IMR-90 (cell line): ENCODE results near the gene UMODL1. TPM values are rescaled to one million over a fixed set of nuclear protein-coding genes. Genes with fewer than 3 reads are reported as not detected.

ENCODE experiments used
- ATAC-seq: fragments of 200-7000 bp; cut with Tn5 transposase; 2 replicates; pipeline ENCODE4 v1.9.1; 2020; ENCODE audit warnings: low read depth, mild to moderate bottlenecking, moderate library complexity
- BruUV-seq: library from RNA; stranded (reverse); fragments of 400-500 nt; replicated peaks from 2 replicates; lab custom pipeline; 2021; lab: Mats Ljungman, UMichigan
- CTCF ChIA-PET: fragments of 300-600 bp; formaldehyde crosslinking; extraction: SDS; loops from one replicate; lab custom pipeline; 2021; ENCODE audit warnings: antibody characterized with exemption; lab: Yijun Ruan, JAX
- POLR2A ChIA-PET: fragments of 300-600 bp; sonication (Branson Sonifier 250); formaldehyde crosslinking; loops from one replicate; lab custom pipeline; 2022; ENCODE audit warnings: antibody characterized with exemption; ENCODE audit not compliant: unreplicated experiment; lab: Charles Lee
- DNase-seq: peaks from one replicate; pipeline ENCODE4 v3.0.0; 2013
- H2AFZ ChIP-seq: replicated peaks from 2 replicates; pipeline ENCODE3; 2013; ENCODE audit warnings: low read length, mild to moderate bottlenecking; ENCODE audit not compliant: poor library complexity
- H2AK5ac ChIP-seq: 2 replicates; pipeline ENCODE4 v1.6.1; 2013; ENCODE audit warnings: low read depth, low read length, inconsistent platforms
- H2AK9ac ChIP-seq: replicated peaks from 2 replicates; pipeline ENCODE3; 2013; ENCODE audit warnings: mild to moderate bottlenecking, low read depth, low read length, moderate library complexity; ENCODE audit not compliant: poor library complexity
- H2BK120ac ChIP-seq: 2 replicates; pipeline ENCODE4 v1.6.1; 2013; ENCODE audit warnings: low read depth, low read length, inconsistent platforms
- H2BK15ac ChIP-seq: 3 replicates; pipeline ENCODE4 v1.6.1; 2013; ENCODE audit warnings: low read depth, low read length, inconsistent platforms
- H2BK20ac ChIP-seq: 2 replicates; pipeline ENCODE4 v1.6.1; 2013; ENCODE audit warnings: low read depth, mild to moderate bottlenecking, inconsistent platforms, low read length, moderate library complexity
- H2BK5ac ChIP-seq: 2 replicates; pipeline ENCODE4 v1.6.1; 2013; ENCODE audit warnings: mild to moderate bottlenecking, low read depth, low read length, inconsistent platforms; ENCODE audit not compliant: poor library complexity, severe bottlenecking
- H3K14ac ChIP-seq: replicated peaks from 2 replicates; pipeline ENCODE4 v1.6.1; 2013; ENCODE audit warnings: low read depth, low read length, inconsistent platforms
- H3K18ac ChIP-seq: 2 replicates; pipeline ENCODE4 v1.6.1; 2013; ENCODE audit warnings: low read depth, low read length, control low read depth
- H3K23ac ChIP-seq: 2 replicates; pipeline ENCODE4 v1.6.1; 2013; ENCODE audit warnings: low read depth, low read length, inconsistent platforms
- H3K27ac ChIP-seq: 2 replicates; pipeline ENCODE4 v1.5.1; 2013; ENCODE audit warnings: mild to moderate bottlenecking, control low read depth, low read length; ENCODE audit not compliant: insufficient read depth
- H3K27me3 ChIP-seq: 2 replicates; pipeline ENCODE4 v1.6.1; 2013; ENCODE audit warnings: low read length; ENCODE audit not compliant: control insufficient read depth, insufficient read depth
- H3K36me3 ChIP-seq: 2 replicates; pipeline ENCODE4 v1.6.1; 2013; ENCODE audit warnings: low read length, mixed read lengths; ENCODE audit not compliant: control insufficient read depth, insufficient read depth
- H3K4ac ChIP-seq: 2 replicates; pipeline ENCODE4 v1.6.1; 2013; ENCODE audit warnings: low read depth, low read length, inconsistent platforms
- H3K4me1 ChIP-seq: 2 replicates; pipeline ENCODE4 v1.6.1; 2013; ENCODE audit warnings: low read length, mixed read lengths; ENCODE audit not compliant: control insufficient read depth, insufficient read depth
- H3K4me2 ChIP-seq: 2 replicates; pipeline ENCODE4 v1.6.1; 2013; ENCODE audit warnings: low read depth, mild to moderate bottlenecking, control low read depth, low read length, moderate library complexity
- H3K4me3 ChIP-seq: 2 replicates; pipeline ENCODE4 v1.5.1; 2013; ENCODE audit warnings: low read depth, mild to moderate bottlenecking, control low read depth, low read length, moderate library complexity; ENCODE audit not compliant: insufficient read depth
- H3K56ac ChIP-seq: 2 replicates; pipeline ENCODE4 v1.6.1; 2013; ENCODE audit warnings: low read length, inconsistent platforms; ENCODE audit not compliant: insufficient read depth; ENCODE audit errors: extremely low read depth
- H3K79me1 ChIP-seq, 2 experiments: 2 replicates each; pipeline ENCODE4 v1.6.1; 2013; ENCODE audit warnings: low read length in 2 of 2, inconsistent platforms in 1 of 2, low read depth in 1 of 2
- H3K9ac ChIP-seq: 2 replicates; pipeline ENCODE4 v1.6.1; 2013; ENCODE audit warnings: low read depth, low read length, control low read depth
- H3K9me1 ChIP-seq: 2 replicates; pipeline ENCODE4 v1.6.1; 2013; ENCODE audit warnings: low read length, inconsistent platforms; ENCODE audit not compliant: insufficient read depth
- H3K9me3 ChIP-seq: 2 replicates; pipeline ENCODE4 v1.6.1; 2013; ENCODE audit warnings: low read length; ENCODE audit not compliant: control insufficient read depth, insufficient read depth
- H4K20me1 ChIP-seq: 2 replicates; pipeline ENCODE4 v1.6.1; 2013; ENCODE audit warnings: low read length, inconsistent platforms; ENCODE audit not compliant: insufficient read depth
- H4K5ac ChIP-seq: 2 replicates; pipeline ENCODE4 v1.6.1; 2013; ENCODE audit warnings: mild to moderate bottlenecking, low read depth, low read length, control low read depth
- H4K8ac ChIP-seq, 2 experiments: 2 replicates each; pipeline ENCODE4 v1.6.1; 2013; ENCODE audit warnings: low read depth in 2 of 2, low read length in 2 of 2, control low read depth in 1 of 2, inconsistent platforms in 1 of 2
- H4K91ac ChIP-seq: 2 replicates; pipeline ENCODE4 v1.6.1; 2013; ENCODE audit warnings: low read depth, low read length, inconsistent platforms; ENCODE audit not compliant: insufficient read depth
- BHLHE40 ChIP-seq: fragments of 150-350 bp; IDR thresholded peaks from 2 replicates; pipeline ENCODE4 v1.6.1; 2016; ENCODE audit warnings: mild to moderate bottlenecking, low read depth, low read length
- CEBPB ChIP-seq: IDR thresholded peaks from 2 replicates; pipeline ENCODE4 v1.6.1; 2012; ENCODE audit warnings: low read depth, low read length, improper control_type of control experiment
- CHD1 ChIP-seq: IDR thresholded peaks from 2 replicates; pipeline ENCODE4 v1.6.1; 2012; ENCODE audit warnings: low read depth, low read length, improper control_type of control experiment
- CTCF ChIP-seq: conservative IDR thresholded peaks from 2 replicates; pipeline ENCODE4 v1.5.1; 2012; ENCODE audit warnings: mild to moderate bottlenecking, low read depth, low read length, improper control_type of control experiment
- MAFK ChIP-seq: IDR thresholded peaks from 2 replicates; pipeline ENCODE4 v1.6.1; 2012; ENCODE audit warnings: low read depth, low read length, improper control_type of control experiment
- MAZ ChIP-seq: IDR thresholded peaks from 2 replicates; pipeline ENCODE4 v1.6.1; 2012; ENCODE audit warnings: low read depth, mild to moderate bottlenecking, low read length, improper control_type of control experiment, moderate library complexity, borderline replicate concordance
- MXI1 ChIP-seq: IDR thresholded peaks from 2 replicates; pipeline ENCODE4 v1.6.1; 2012; ENCODE audit warnings: low read depth, mild to moderate bottlenecking, low read length, moderate library complexity, borderline replicate concordance
- NFE2L2 ChIP-seq: fragments of 150-350 bp; IDR thresholded peaks from 2 replicates; pipeline ENCODE4 v1.6.1; 2016; ENCODE audit warnings: low read depth, mild to moderate bottlenecking, low read length
- POLR2A ChIP-seq: IDR thresholded peaks from 2 replicates; pipeline ENCODE4 v1.6.1; 2012; ENCODE audit warnings: mild to moderate bottlenecking, low read depth, low read length
- RAD21 ChIP-seq: IDR thresholded peaks from 2 replicates; pipeline ENCODE4 v1.6.1; 2012; ENCODE audit warnings: low read length, improper control_type of control experiment
- RCOR1 ChIP-seq: IDR thresholded peaks from 2 replicates; pipeline ENCODE4 v1.6.1; 2012; ENCODE audit warnings: mild to moderate bottlenecking, low read length, improper control_type of control experiment; ENCODE audit not compliant: insufficient replicate concordance
- RFX5 ChIP-seq: IDR thresholded peaks from 2 replicates; pipeline ENCODE4 v1.8.0; 2012; ENCODE audit warnings: low read depth, mild to moderate bottlenecking, low read length, moderate library complexity
- WGBS, 2 experiments: methylation state at CpG; one replicate each; pipeline versions ENCODE4 v1.1.5 to v1.1.7; 2013; ENCODE audit warnings: missing lambda C conversion rate in 2 of 2; ENCODE audit not compliant: insufficient read length in 1 of 2; ENCODE audit errors: extremely low coverage in 2 of 2; 5-methylcytosine and 5-hydroxymethylcytosine counted together
- dilution Hi-C: fragments of 300-500 bp; cut with HindIII; formaldehyde crosslinking; loops from one replicate; pipeline ENCODE4 v1.14.3; 2018; ENCODE audit warnings: low sequenced_read_pairs; ENCODE audit not compliant: unreplicated experiment
- in situ Hi-C: fragments of 300-500 bp; cut with MboI; formaldehyde crosslinking; loops from 3 replicates; pipeline ENCODE4 v1.14.3; 2019; ENCODE audit warnings: low sequenced_read_pairs, inconsistent platforms, mixed read lengths
- intact Hi-C: fragments of 100-400 bp; cut with micrococcal nuclease; formaldehyde crosslinking; loops from 2 replicates; pipeline ENCODE4 v1.10.0; 2022
- polyA plus RNA-seq, 3 experiments: library from polyadenylated mRNA; depleted of rRNA; stranded (reverse); fragments of >200 nt; gene quantifications; 2 replicates each; pipeline ENCODE4 v1.2.3, GENCODE V29; 2012; ENCODE audit warnings: low replicate concordance in 1 of 3
- total RNA-seq: library from RNA; depleted of rRNA; stranded (reverse); fragments of >200 nt; gene quantifications from 2 replicates; pipeline ENCODE4 v1.2.3, GENCODE V29; 2012
- TF ChIP-seq, protein P1 (sequence below): fragments of 150-350 bp; IDR thresholded peaks from 2 replicates; pipeline ENCODE4 v1.6.1; 2017; ENCODE audit warnings: mild to moderate bottlenecking, antibody characterized with exemption, low read length, low read depth
- TF ChIP-seq, protein P2 (sequence below): fragments of 150-350 bp; IDR thresholded peaks from 2 replicates; pipeline ENCODE4 v1.6.1; 2016; ENCODE audit warnings: low read depth, mild to moderate bottlenecking, low read length, moderate library complexity, borderline replicate concordance

The UMODL1 gene
- total and polyA plus RNA-seq, 2 of the 4 experiments (the other 2 are of a cell fraction), result 0.02 TPM; not detected in 1

DNA sequence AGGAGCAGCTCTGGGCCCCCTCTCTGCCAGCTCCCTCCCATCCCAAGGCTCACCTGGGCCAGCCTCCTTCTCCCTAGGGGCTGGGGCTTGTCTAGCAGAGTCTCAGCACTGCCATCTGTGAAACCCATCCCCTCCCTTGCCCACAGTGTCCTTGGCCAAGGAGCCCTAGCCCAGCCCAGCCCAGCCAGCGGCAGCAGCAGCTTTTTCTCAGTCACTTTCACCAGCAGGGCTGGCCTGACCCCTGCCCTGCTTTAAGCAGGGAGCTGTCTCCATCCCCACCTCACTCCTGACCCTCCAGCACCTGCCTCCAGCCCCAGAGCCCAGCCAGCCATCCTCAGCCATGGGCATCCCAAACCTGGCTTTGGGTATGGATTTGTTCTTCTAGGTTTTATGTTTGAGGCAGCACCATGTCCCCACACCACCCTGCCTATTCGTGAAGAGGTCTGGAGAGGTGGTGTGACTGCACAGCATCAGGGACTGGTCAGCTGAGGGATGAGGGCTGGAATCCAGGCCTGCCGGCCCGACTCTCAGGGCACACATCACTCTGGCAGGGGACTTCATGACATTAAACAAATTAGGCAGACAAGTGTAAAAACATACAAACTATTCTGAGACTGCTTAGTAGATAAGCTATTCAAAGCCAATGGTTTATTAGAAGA, 111.7 kb downstream of the UMODL1 start:
- ATAC-seq (no peak), DNase-seq (no peak)
- Histone ChIP-seq H4K8ac (no peak overlapping the region), H2BK5ac (peak overlapping the region; percentile 93), H3K36me3 (no peaks in the 10 kb centered on the region), H3K27ac (no peak overlapping the region), H2BK20ac (no peak overlapping the region), H2BK120ac (no peak overlapping the region), H3K18ac (no peak overlapping the region), H3K9me3 (peaks cover 2% of the 10 kb centered on the region; the same call in 1 of the 2 replicates), H3K14ac (no peak overlapping the region), H3K23ac (no peak overlapping the region), H2BK15ac (no peak overlapping the region), H3K27me3 (peaks cover 11% of the 10 kb centered on the region), H3K9ac (no peak overlapping the region), H3K4me2 (no peak overlapping the region), H4K5ac (no peak overlapping the region), H3K4ac (no peak overlapping the region), H4K20me1 (no peaks in the 10 kb centered on the region), H3K4me3 (no peak overlapping the region), H2AFZ (no peak overlapping the region), H4K91ac (no peak overlapping the region), H3K79me1 (no peaks in the 10 kb centered on the region), H2AK9ac (no peak overlapping the region), H3K9me1 (peaks cover 10% of the 10 kb centered on the region), H3K56ac (no peak overlapping the region), H2AK5ac (no peak overlapping the region; the same call in 1 of the 2 replicates), H3K4me1 (no peaks in the 10 kb centered on the region)
- no CpG with 5 or more reads among the region's 4 CpGs for WGBS, 2 experiments
- no TSS peak for BruUV-seq
- POLR2A ChIA-PET, result no interaction called here
- CTCF ChIA-PET, result no interaction called here
- intact Hi-C loops, result no loop called here
- TF ChIP-seq RFX5 (no peak), POLR2A (no peak), MAZ (no peak), CTCF (no peak), CHD1 (no peak), RAD21 (no peak), MXI1 (no peak), RCOR1 (no peak), BHLHE40 (no peak), MAFK (no peak), NFE2L2 (no peak), CEBPB (no peak)
- TF ChIP-seq, protein P1, sequence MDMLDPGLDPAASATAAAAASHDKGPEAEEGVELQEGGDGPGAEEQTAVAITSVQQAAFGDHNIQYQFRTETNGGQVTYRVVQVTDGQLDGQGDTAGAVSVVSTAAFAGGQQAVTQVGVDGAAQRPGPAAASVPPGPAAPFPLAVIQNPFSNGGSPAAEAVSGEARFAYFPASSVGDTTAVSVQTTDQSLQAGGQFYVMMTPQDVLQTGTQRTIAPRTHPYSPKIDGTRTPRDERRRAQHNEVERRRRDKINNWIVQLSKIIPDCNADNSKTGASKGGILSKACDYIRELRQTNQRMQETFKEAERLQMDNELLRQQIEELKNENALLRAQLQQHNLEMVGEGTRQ, result no peak
- TF ChIP-seq, protein P2, sequence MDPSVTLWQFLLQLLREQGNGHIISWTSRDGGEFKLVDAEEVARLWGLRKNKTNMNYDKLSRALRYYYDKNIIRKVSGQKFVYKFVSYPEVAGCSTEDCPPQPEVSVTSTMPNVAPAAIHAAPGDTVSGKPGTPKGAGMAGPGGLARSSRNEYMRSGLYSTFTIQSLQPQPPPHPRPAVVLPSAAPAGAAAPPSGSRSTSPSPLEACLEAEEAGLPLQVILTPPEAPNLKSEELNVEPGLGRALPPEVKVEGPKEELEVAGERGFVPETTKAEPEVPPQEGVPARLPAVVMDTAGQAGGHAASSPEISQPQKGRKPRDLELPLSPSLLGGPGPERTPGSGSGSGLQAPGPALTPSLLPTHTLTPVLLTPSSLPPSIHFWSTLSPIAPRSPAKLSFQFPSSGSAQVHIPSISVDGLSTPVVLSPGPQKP, result no peak
- dilution Hi-C loops, result no loop called here
- in situ Hi-C loops, result no loop called here
